ENCODE measurements around the gene HOXB9. TPM values are rescaled to one million over a fixed set of nuclear protein-coding genes. Genes with fewer than 3 reads are reported as not detected.
A peak's percentile ranks its signal among the peaks of the same experiment; 100 is the strongest.

The HOXB9 gene
- polyA plus RNA-seq, 3 donors = not detected

DNA sequence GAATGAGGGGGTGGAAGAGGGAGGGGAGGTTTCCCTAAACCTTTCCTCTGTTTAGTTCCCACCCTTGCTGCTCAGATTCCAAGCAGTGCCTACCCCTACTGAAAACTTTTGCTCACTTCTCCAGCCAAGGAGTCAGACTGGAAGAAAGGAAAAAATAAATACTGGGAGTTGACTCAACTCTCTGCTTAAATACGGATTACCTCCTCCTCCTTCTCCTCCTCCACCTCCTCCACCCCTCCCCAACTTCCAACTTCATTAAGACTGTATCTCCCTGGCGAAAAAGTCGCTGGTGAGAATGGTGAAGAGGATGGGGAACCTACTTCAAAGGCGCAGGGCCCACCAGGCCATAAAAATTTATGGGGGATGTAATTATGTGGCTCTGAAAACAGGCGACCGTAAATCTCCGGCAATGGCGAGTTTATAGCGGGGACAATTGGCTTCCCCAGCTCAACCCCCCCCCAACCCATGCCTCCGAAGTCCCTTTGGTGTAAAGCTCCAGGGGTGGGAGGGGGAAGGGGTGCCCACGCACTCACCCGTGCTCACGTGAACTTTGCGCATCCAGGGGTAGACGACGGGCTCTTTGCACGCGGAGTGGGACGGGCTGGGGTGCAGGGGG lies 48.7 kb downstream of the HOXB9 start:
- H3K36me3 Mint-ChIP-seq = peaks cover 10 to 17% of the 10 kb centered on the region in 2 donors
- no peak overlapping the region for H3K27ac Mint-ChIP-seq
- Histone ChIP-seq H3K4me1 (ENCODE audit: control insufficient read depth in 1 of 2, insufficient read depth in 2 of 2, low read length in 2 of 2) (peaks cover 30 to 46% of the 10 kb centered on the region in 2 donors), H4K20me1 (ENCODE audit: insufficient read depth, low read length) (no peaks in the 10 kb centered on the region), H3K79me2 (ENCODE audit: insufficient read depth, low read length) (no peaks in the 10 kb centered on the region), H3K27ac (ENCODE audit: low read depth in 1 of 2, low read length in 2 of 2) (no peak overlapping the region), H3K9ac (ENCODE audit: insufficient read depth, low read length, poor library complexity, severe bottlenecking) (no peak overlapping the region), H3K4me3 (replicated peaks in 1 of 3; ENCODE audit: low read depth in 2 of 3, low read length in 3 of 3) (peak overlapping the region; percentile 29 to 86 (median 29)), H3K36me3 (replicated peaks in 1 of 2; ENCODE audit: control insufficient read depth in 1 of 2, insufficient read depth in 2 of 2, low read length in 2 of 2) (no peaks in the 10 kb centered on the region), H3K27me3 (ENCODE audit: control insufficient read depth in 2 of 2, insufficient read depth in 2 of 2, low read length in 2 of 2) (peaks cover 64 to 90% of the 10 kb centered on the region in 2 donors), H3K9me3 (replicated peaks in 1 of 2; ENCODE audit: control insufficient read depth in 1 of 2, insufficient read depth in 1 of 2, low read length in 2 of 2) (peaks cover 0 to 14% of the 10 kb centered on the region in 2 donors), H3K4me2 (replicated peaks; ENCODE audit: extremely low read depth, low read length, poor library complexity, severe bottlenecking) (peak overlapping the region; percentile 99), H2AFZ (ENCODE audit: insufficient read depth, low read depth, low read length, poor library complexity, severe bottlenecking) (peak overlapping the region; percentile 68)
- H3K4me3 Mint-ChIP-seq = peak overlapping the region; percentile 77 to 90
- H3K4me1 Mint-ChIP-seq = peaks cover 46% of the 10 kb centered on the region
- peaks cover 4 to 35% (median 20%) of the 10 kb centered on the region in 7 donors for H3K9me3 Mint-ChIP-seq
- no peak for TF ChIP-seq CTCF (IDR thresholded peaks at IDR 0.05)
- H3K27me3 Mint-ChIP-seq (ENCODE audit: low read depth in 3 of 3) = peaks cover 70 to 89% (median 82%) of the 10 kb centered on the region in 3 donors
- intact Hi-C loops (cut with micrococcal nuclease) = no loop called here
- DNase-seq = no peak
- WGBS (ENCODE audit: insufficient coverage) = 0% methylated on average over 1 of the region's 19 CpGs

- no peak for DNase-seq
- no peak overlapping the region for H3K27ac ChIP-seq (ENCODE audit: low read depth in 1 of 2, low read length in 2 of 2)
- peaks cover 41% of the 10 kb centered on the region for H3K4me1 Mint-ChIP-seq
- H3K27me3 Mint-ChIP-seq (ENCODE audit: low read depth in 3 of 3) = peaks cover 63 to 84% (median 80%) of the 10 kb centered on the region in 3 donors
- H3K36me3 ChIP-seq (replicated peaks in 1 of 2; ENCODE audit: control insufficient read depth in 1 of 2, insufficient read depth in 2 of 2, low read length in 2 of 2) = no peaks in the 10 kb centered on the region
- peak overlapping the region; percentile 68 for H2AFZ ChIP-seq (ENCODE audit: insufficient read depth, low read depth, low read length, poor library complexity, severe bottlenecking)
- H3K27me3 ChIP-seq (ENCODE audit: control insufficient read depth in 2 of 2, insufficient read depth in 2 of 2, low read length in 2 of 2) = peaks cover 62 to 91% of the 10 kb centered on the region in 2 donors
- peaks cover 28 to 38% of the 10 kb centered on the region in 2 donors for H3K4me1 ChIP-seq (ENCODE audit: control insufficient read depth in 1 of 2, insufficient read depth in 2 of 2, low read length in 2 of 2)
- H3K4me2 ChIP-seq (replicated peaks; ENCODE audit: extremely low read depth, low read length, poor library complexity, severe bottlenecking) = peak overlapping the region; percentile 99
- no peak overlapping the region for H3K9ac ChIP-seq (ENCODE audit: insufficient read depth, low read length, poor library complexity, severe bottlenecking)
- no peaks in the 10 kb centered on the region for H4K20me1 ChIP-seq (ENCODE audit: insufficient read depth, low read length)
- intact Hi-C loops (cut with micrococcal nuclease) = no loop called here
- H3K79me2 ChIP-seq (ENCODE audit: insufficient read depth, low read length) = no peaks in the 10 kb centered on the region
- no peak for TF ChIP-seq CTCF (IDR thresholded peaks at IDR 0.05)
- peaks cover 4 to 33% (median 19%) of the 10 kb centered on the region in 7 donors for H3K9me3 Mint-ChIP-seq
- no peak overlapping the region for H3K27ac Mint-ChIP-seq
- 10% methylated on average over 18 of the region's 43 CpGs for WGBS (ENCODE audit: insufficient coverage)
- H3K4me3 Mint-ChIP-seq = peak overlapping the region; percentile 77 to 90
- peaks cover 10 to 17% of the 10 kb centered on the region in 2 donors for H3K36me3 Mint-ChIP-seq
- H3K9me3 ChIP-seq (replicated peaks in 1 of 2; ENCODE audit: control insufficient read depth in 1 of 2, insufficient read depth in 1 of 2, low read length in 2 of 2) = peaks cover 0 to 12% of the 10 kb centered on the region in 2 donors
- H3K4me3 ChIP-seq (replicated peaks in 1 of 3; ENCODE audit: low read depth in 2 of 3, low read length in 3 of 3) = peak overlapping the region; percentile 24 to 86 (median 29)
These were observed 49.5 kb downstream of the HOXB9 start for GRCh38 chr17:48576479-48577309.
